Fibroblast of lung (primary cell): ENCODE data around the gene SEMA4D. TPM values are rescaled to one million over a fixed set of nuclear protein-coding genes. Genes with fewer than 3 reads are reported as not detected.

Experiments
- DNase-seq, 2 donors: peaks; one replicate each; pipeline versions ENCODE4 v3.0.0 to v3.0.0-alpha.2; 2010; ENCODE audit warnings: low read depth in 2 of 2
- H2AFZ ChIP-seq: 2 replicates; pipeline ENCODE4 v1.5.1; 2012; ENCODE audit warnings: low read length, control low read depth, inconsistent platforms
- H3K27ac ChIP-seq: 2 replicates; pipeline ENCODE4 v1.5.1; 2011; ENCODE audit warnings: low read length, control low read depth; ENCODE audit not compliant: insufficient read depth
- H3K27me3 ChIP-seq: 2 replicates; pipeline ENCODE4 v1.5.1; 2011; ENCODE audit warnings: mild to moderate bottlenecking, low read length; ENCODE audit not compliant: control insufficient read depth, insufficient read depth
- H3K36me3 ChIP-seq: 2 replicates; pipeline ENCODE4 v1.5.1; 2011; ENCODE audit warnings: low read length; ENCODE audit not compliant: control insufficient read depth, insufficient read depth
- H3K4me1 ChIP-seq: 2 replicates; pipeline ENCODE4 v1.5.1; 2011; ENCODE audit warnings: low read length; ENCODE audit not compliant: control insufficient read depth, insufficient read depth; ENCODE audit errors: extremely low read depth
- H3K4me2 ChIP-seq: 2 replicates; pipeline ENCODE4 v1.5.1; 2011; ENCODE audit warnings: low read length, control low read depth; ENCODE audit not compliant: insufficient read depth; ENCODE audit errors: extremely low read depth
- H3K4me3 ChIP-seq, 4 experiments: fragments of 200-600 bp in 1 of 4; sonication (generic) in 1 of 4; replicated peaks in 1 of 4; 2 replicates each; pipeline ENCODE4 v1.5.1; 2011 to 2016; ENCODE audit warnings: low read length in 4 of 4, low read depth in 3 of 4, mild to moderate bottlenecking in 3 of 4, control low read depth in 2 of 4, inconsistent platforms in 1 of 4, mixed read lengths in 1 of 4; ENCODE audit not compliant: insufficient read depth in 1 of 4; ENCODE audit errors: control extremely low read depth in 1 of 4
- H3K79me2 ChIP-seq: 2 replicates; pipeline ENCODE4 v1.5.1; 2012; ENCODE audit warnings: mild to moderate bottlenecking, low read length, inconsistent platforms; ENCODE audit not compliant: control insufficient read depth, insufficient read depth
- H3K9ac ChIP-seq: 2 replicates; pipeline ENCODE4 v1.5.1; 2011; ENCODE audit warnings: mild to moderate bottlenecking, low read length, control low read depth; ENCODE audit not compliant: insufficient read depth
- H3K9me3 ChIP-seq: 2 replicates; pipeline ENCODE4 v1.5.1; 2012; ENCODE audit warnings: low read depth, low read length; ENCODE audit not compliant: control insufficient read depth, insufficient read depth
- H4K20me1 ChIP-seq: 2 replicates; pipeline ENCODE4 v1.5.1; 2011; ENCODE audit warnings: low read length; ENCODE audit not compliant: control insufficient read depth, insufficient read depth; ENCODE audit errors: extremely low read depth
- CTCF ChIP-seq, 2 donors: IDR thresholded peaks in 1 of 2; conservative IDR thresholded peaks in 1 of 2; 1 replicate in 1 of 2; 2 replicates in 1 of 2; pipeline ENCODE4 v1.5.1; 2011 to 2012; ENCODE audit warnings: low read length in 2 of 2, control low read depth in 1 of 2, inconsistent platforms in 1 of 2, low read depth in 1 of 2, mild to moderate bottlenecking in 1 of 2
- EZH2 ChIP-seq: IDR thresholded peaks from 2 replicates; pipeline ENCODE4 v1.5.1; 2012; ENCODE audit warnings: low read length, control low read depth, mild to moderate bottlenecking; ENCODE audit errors: missing control alignments
- polyA plus RNA-seq, 2 donors: library from polyadenylated mRNA; depleted of rRNA in 1 of 2; stranded (reverse) in 1 of 2; unstranded in 1 of 2; fragments of >200 nt; gene quantifications; 2 replicates each; pipeline ENCODE4 v1.2.1, GENCODE V29; 2011 to 2012; ENCODE audit warnings: missing spikeins in 1 of 2
- total RNA-seq: library from RNA; depleted of rRNA; stranded (reverse); fragments of >200 nt; gene quantifications from 2 replicates; pipeline ENCODE4 v1.2.1, GENCODE V29; 2014

The SEMA4D gene
- total and polyA plus RNA-seq, 2 donors (not counting 1 experiment from before 2014, with no cell fraction given): 0.67 to 2.6 TPM

- H3K27me3 ChIP-seq: no peaks in the 10 kb centered on the region
- no peak for DNase-seq
- no peaks in the 10 kb centered on the region for H3K79me2 ChIP-seq
- H3K4me3 ChIP-seq: no peak overlapping the region
- TF ChIP-seq EZH2 (no peak), CTCF (conservative IDR thresholded peaks at IDR 0.05 in 1 of 2, IDR thresholded peaks at IDR 0.05 in 1 of 2; ENCODE audit: low read depth in 1 of 2, low read length in 2 of 2) (no peak)
- H3K9ac ChIP-seq: no peak overlapping the region
- no peak overlapping the region for H2AFZ ChIP-seq
- no peak overlapping the region for H3K27ac ChIP-seq
- H3K4me2 ChIP-seq: no peak overlapping the region
- H3K9me3 ChIP-seq: no peaks in the 10 kb centered on the region
- no peaks in the 10 kb centered on the region for H3K36me3 ChIP-seq
- no peaks in the 10 kb centered on the region for H3K4me1 ChIP-seq
- no peaks in the 10 kb centered on the region for H4K20me1 ChIP-seq
These were observed 120.5 kb downstream of the SEMA4D start for GRCh38 chr9:89377411-89377810.

GRCh38 chr9:89376741-89377351 is 121.1 kb downstream of the SEMA4D start:
- Histone ChIP-seq H3K4me3 (no peak overlapping the region), H3K27ac (no peak overlapping the region), H3K27me3 (no peaks in the 10 kb centered on the region), H3K4me2 (no peak overlapping the region), H3K9me3 (no peaks in the 10 kb centered on the region), H2AFZ (no peak overlapping the region), H3K79me2 (no peaks in the 10 kb centered on the region), H3K9ac (no peak overlapping the region), H4K20me1 (no peaks in the 10 kb centered on the region), H3K36me3 (no peaks in the 10 kb centered on the region), H3K4me1 (no peaks in the 10 kb centered on the region)
- DNase-seq: no peak
- TF ChIP-seq EZH2 (no peak), CTCF (conservative IDR thresholded peaks at IDR 0.05 in 1 of 2, IDR thresholded peaks at IDR 0.05 in 1 of 2; ENCODE audit: low read depth in 1 of 2, low read length in 2 of 2) (no peak)

GRCh38 chr9:89376286-89376685 is 121.6 kb downstream of the SEMA4D start:
- Histone ChIP-seq H3K79me2 (no peaks in the 10 kb centered on the region), H3K36me3 (no peaks in the 10 kb centered on the region), H3K27ac (no peak overlapping the region), H2AFZ (no peak overlapping the region), H3K4me3 (no peak overlapping the region), H3K9me3 (no peaks in the 10 kb centered on the region), H3K4me2 (no peak overlapping the region), H3K4me1 (no peaks in the 10 kb centered on the region), H4K20me1 (no peaks in the 10 kb centered on the region), H3K9ac (no peak overlapping the region), H3K27me3 (no peaks in the 10 kb centered on the region)
- TF ChIP-seq EZH2 (no peak), CTCF (conservative IDR thresholded peaks at IDR 0.05 in 1 of 2, IDR thresholded peaks at IDR 0.05 in 1 of 2; ENCODE audit: low read depth in 1 of 2, low read length in 2 of 2) (no peak)
- DNase-seq: no peak
